ENCODE measurements around the gene ARHGAP24. TPM values are rescaled to one million over a fixed set of nuclear protein-coding genes. Genes with fewer than 3 reads are reported as not detected.
A peak's percentile ranks its signal among the peaks of the same experiment; 100 is the strongest.

The ARHGAP24 gene
- 10 to 100 TPM; 66.8 to 85.6 TPM for total RNA-seq
- polyA plus RNA-seq (2013, experiment 1 of 2) = 6.9 TPM
- polyA plus RNA-seq (2013, experiment 2 of 2) = 7.8 TPM
- long read RNA-seq, experiment 1, partial matches to known transcripts = 25 of 46 reads
- long read RNA-seq, experiment 1, other reads (novel, unspliced or antisense) = 19 of 46 reads
- long read RNA-seq, experiment 2, transcript ARHGAP24-202 (8 exons, 2,740 nt) = major isoform, 6 of 79 reads
- long read RNA-seq, experiment 2, partial matches to known transcripts = 9 of 79 reads
- long read RNA-seq, experiment 2, other reads (novel, unspliced or antisense) = 63 of 79 reads
- long read RNA-seq, experiment 3, transcript ARHGAP24-202 (8 exons, 2,740 nt) = major isoform, 48 of 208 reads
- long read RNA-seq, experiment 3, partial matches to known transcripts = 15 of 208 reads
- long read RNA-seq, experiment 3, other reads (novel, unspliced or antisense) = 145 of 208 reads
- long read RNA-seq, experiment 4, partial matches to known transcripts = 7 of 42 reads
- long read RNA-seq, experiment 4, other reads (novel, unspliced or antisense) = 31 of 42 reads

DNA sequence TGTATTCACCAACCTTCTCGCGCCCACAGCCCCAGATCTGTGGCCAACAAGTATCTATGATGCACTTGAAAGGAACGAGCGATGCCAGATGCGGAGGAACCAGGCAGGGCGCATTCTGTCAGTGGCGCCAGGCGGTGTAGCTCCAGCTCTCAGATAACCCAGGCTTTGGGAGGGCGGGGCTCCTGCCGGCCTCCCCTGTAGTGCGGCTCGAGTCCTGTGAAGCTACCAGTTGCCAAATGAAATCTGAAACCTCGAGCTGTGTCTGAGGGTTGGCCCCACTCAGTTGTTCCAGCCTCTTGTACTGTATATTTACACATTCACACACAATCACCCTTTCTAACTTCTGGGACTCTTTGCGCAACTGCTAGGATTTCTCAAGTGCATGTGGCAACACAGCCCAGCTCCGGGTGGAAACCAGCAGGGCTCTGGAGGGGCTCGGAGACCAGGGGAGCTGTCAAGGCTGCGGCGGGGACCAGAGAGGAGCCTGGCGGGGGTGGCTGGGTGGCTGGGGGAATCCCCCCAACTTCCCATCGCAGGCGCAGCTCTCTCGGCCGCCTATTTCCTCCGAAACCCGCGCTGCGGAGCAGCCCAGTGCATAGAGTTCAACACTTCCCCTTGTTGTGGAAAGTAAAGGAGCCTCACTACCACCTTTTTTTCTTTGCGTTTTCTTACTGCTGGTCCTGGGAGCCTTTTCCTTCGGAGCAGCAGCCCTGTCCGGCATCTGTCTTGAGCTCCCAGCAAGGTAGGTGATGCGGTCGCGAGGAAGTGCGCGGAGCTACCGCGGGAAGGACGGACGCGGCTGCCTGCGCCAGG, at the start of gene ARHGAP24:
ARHGAP24 (plus strand) TSS at position 333 of the 813 bp plus-strand sequence.
- peak; percentile 95 for DNase-seq
- no peaks in the 10 kb centered on the region for H3K36me3 Mint-ChIP-seq (ENCODE audit: low read depth)
- Histone ChIP-seq H3K27ac (ENCODE audit: low read depth, low read length) (peak within 1 kb of the TSS; percentile 80), H3K4me3 (ENCODE audit: low read length) (peak within 1 kb of the TSS; percentile 86), H3K9me3 (ENCODE audit: control insufficient read depth, low read length) (no peaks in the 10 kb centered on the region), H3K9ac (ENCODE audit: extremely low read depth, low read length, poor library complexity, severe bottlenecking) (peak within 1 kb of the TSS; percentile 58), H3K27me3 (ENCODE audit: control insufficient read depth, insufficient read depth, low read length, poor library complexity, severe bottlenecking) (peaks cover 5% of the 10 kb centered on the region), H3K36me3 (ENCODE audit: control insufficient read depth, insufficient read depth, low read length) (no peaks in the 10 kb centered on the region), H3K4me1 (ENCODE audit: control insufficient read depth, insufficient read depth, low read length) (no peaks in the 10 kb centered on the region)
- H3K27me3 Mint-ChIP-seq (ENCODE audit: insufficient read depth) = peaks cover 50% of the 10 kb centered on the region
- 2 to 4% methylated on average over 16 to 33 of the region's 41 CpGs for WGBS, 2 experiments (ENCODE audit: insufficient coverage in 1 of 2, insufficient read length in 1 of 2)
- TF ChIP-seq, protein P1, sequence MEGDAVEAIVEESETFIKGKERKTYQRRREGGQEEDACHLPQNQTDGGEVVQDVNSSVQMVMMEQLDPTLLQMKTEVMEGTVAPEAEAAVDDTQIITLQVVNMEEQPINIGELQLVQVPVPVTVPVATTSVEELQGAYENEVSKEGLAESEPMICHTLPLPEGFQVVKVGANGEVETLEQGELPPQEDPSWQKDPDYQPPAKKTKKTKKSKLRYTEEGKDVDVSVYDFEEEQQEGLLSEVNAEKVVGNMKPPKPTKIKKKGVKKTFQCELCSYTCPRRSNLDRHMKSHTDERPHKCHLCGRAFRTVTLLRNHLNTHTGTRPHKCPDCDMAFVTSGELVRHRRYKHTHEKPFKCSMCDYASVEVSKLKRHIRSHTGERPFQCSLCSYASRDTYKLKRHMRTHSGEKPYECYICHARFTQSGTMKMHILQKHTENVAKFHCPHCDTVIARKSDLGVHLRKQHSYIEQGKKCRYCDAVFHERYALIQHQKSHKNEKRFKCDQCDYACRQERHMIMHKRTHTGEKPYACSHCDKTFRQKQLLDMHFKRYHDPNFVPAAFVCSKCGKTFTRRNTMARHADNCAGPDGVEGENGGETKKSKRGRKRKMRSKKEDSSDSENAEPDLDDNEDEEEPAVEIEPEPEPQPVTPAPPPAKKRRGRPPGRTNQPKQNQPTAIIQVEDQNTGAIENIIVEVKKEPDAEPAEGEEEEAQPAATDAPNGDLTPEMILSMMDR (conservative IDR thresholded peaks at IDR 0.05) = no peak
- no peaks in the 10 kb centered on the region for H3K9me3 Mint-ChIP-seq
- H3K27ac Mint-ChIP-seq = peak within 1 kb of the TSS; percentile 69
- H3K4me1 Mint-ChIP-seq = peaks cover 5% of the 10 kb centered on the region
- H3K4me3 Mint-ChIP-seq = peak within 1 kb of the TSS; percentile 73

DNA sequence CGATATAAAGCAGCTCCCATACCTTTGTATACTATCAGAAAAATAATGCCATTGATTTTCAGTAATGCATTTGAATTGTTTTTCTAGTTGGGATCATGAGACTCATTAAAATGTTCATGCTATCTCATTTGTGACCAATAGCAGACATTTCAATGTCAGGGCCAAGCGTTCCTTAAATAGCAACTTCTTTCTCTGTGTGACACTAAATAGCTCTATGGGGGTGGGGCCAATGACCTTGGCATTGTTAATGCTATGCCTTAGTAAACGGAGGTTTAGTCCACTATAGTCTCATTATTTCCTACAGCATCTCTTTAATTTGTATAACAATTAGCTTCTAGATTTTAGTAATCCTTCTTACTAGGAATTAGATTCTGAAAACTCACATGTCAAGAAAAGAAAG, 48.6 kb upstream of the ARHGAP24 start:
- TF ChIP-seq, protein P1 (conservative IDR thresholded peaks at IDR 0.05) = no peak
- Histone ChIP-seq H3K36me3 (ENCODE audit: control insufficient read depth, insufficient read depth, low read length) (no peaks in the 10 kb centered on the region), H3K4me1 (ENCODE audit: control insufficient read depth, insufficient read depth, low read length) (no peaks in the 10 kb centered on the region), H3K27me3 (ENCODE audit: control insufficient read depth, insufficient read depth, low read length, poor library complexity, severe bottlenecking) (no peaks in the 10 kb centered on the region), H3K9ac (ENCODE audit: extremely low read depth, low read length, poor library complexity, severe bottlenecking) (no peak overlapping the region), H3K27ac (ENCODE audit: low read depth, low read length) (no peak overlapping the region), H3K4me3 (ENCODE audit: low read length) (no peak overlapping the region), H3K9me3 (ENCODE audit: control insufficient read depth, low read length) (no peaks in the 10 kb centered on the region)
- Mint-ChIP-seq H3K27me3 (ENCODE audit: insufficient read depth) (no peaks in the 10 kb centered on the region), H3K4me3 (no peak overlapping the region), H3K27ac (no peak overlapping the region), H3K9me3 (no peaks in the 10 kb centered on the region), H3K36me3 (ENCODE audit: low read depth) (no peaks in the 10 kb centered on the region), H3K4me1 (peaks cover 18% of the 10 kb centered on the region)
- no peak for DNase-seq
- WGBS, 2 experiments (ENCODE audit: insufficient coverage in 1 of 2, insufficient read length in 1 of 2) = 93% methylated on average over 2 of the region's 3 CpGs; no CpG with 5 or more reads in 1 of the 2 experiments

DNA sequence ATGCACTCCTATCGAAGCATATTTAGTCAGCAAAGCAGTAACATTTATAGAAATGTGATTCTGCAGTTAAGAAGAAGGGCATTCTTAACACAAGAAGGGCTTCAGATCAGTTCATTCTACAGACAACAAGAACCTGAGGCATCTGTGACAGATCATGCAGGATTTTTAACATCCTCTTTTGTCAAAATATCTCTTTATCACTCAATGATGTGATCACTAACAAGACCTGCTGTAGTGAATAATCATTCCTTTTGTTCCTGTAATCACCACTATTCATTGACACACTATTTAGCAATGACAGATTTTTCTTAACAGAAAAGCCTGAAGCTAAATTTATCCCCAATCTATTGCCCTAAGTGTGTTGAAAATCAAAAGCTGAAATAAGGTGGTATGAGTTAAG, 47.8 kb upstream of the ARHGAP24 start:
- WGBS, 2 experiments (ENCODE audit: insufficient coverage in 1 of 2, insufficient read length in 1 of 2) = 90 to 100% methylated on average over 1 of the region's 1 CpG
- Mint-ChIP-seq H3K27me3 (ENCODE audit: insufficient read depth) (no peaks in the 10 kb centered on the region), H3K27ac (no peak overlapping the region), H3K36me3 (ENCODE audit: low read depth) (no peaks in the 10 kb centered on the region), H3K4me1 (peaks cover 18% of the 10 kb centered on the region), H3K4me3 (no peak overlapping the region), H3K9me3 (no peaks in the 10 kb centered on the region)
- no peak overlapping the region for H3K9ac ChIP-seq (ENCODE audit: extremely low read depth, low read length, poor library complexity, severe bottlenecking)
- TF ChIP-seq, protein P1 (conservative IDR thresholded peaks at IDR 0.05) = no peak
- no peaks in the 10 kb centered on the region for H3K4me1 ChIP-seq (ENCODE audit: control insufficient read depth, insufficient read depth, low read length)
- no peaks in the 10 kb centered on the region for H3K9me3 ChIP-seq (ENCODE audit: control insufficient read depth, low read length)
- no peak overlapping the region for H3K27ac ChIP-seq (ENCODE audit: low read depth, low read length)
- H3K27me3 ChIP-seq (ENCODE audit: control insufficient read depth, insufficient read depth, low read length, poor library complexity, severe bottlenecking) = no peaks in the 10 kb centered on the region
- H3K36me3 ChIP-seq (ENCODE audit: control insufficient read depth, insufficient read depth, low read length) = no peaks in the 10 kb centered on the region
- H3K4me3 ChIP-seq (ENCODE audit: low read length) = no peak overlapping the region
- no peak for DNase-seq

Data from endodermal cell (in vitro differentiated cells).